ENCODE data around the gene ZNF208.

ZNF208 gene

GRCh38 chr19:21940684-21941083 is 70.1 kb downstream of the ZNF208 start:
- in situ Hi-C loops (cut with MboI; ENCODE audit: low pct_unique_long_range_greater_than_20kb, low sequenced_read_pairs, unreplicated experiment): no loop called here
- no peak for DNase-seq (ENCODE audit: low spot score)
- no peak for TF ChIP-seq CTCF (IDR thresholded peaks at IDR 0.05; ENCODE audit: extremely low read depth, insufficient read depth, missing control alignments)

GRCh38 chr19:21934593-21934992 is 76.2 kb downstream of the ZNF208 start:
- no peak for TF ChIP-seq CTCF (IDR thresholded peaks at IDR 0.05; ENCODE audit: extremely low read depth, insufficient read depth, missing control alignments)
- DNase-seq (ENCODE audit: low spot score): no peak
- in situ Hi-C loops (cut with MboI; ENCODE audit: low pct_unique_long_range_greater_than_20kb, low sequenced_read_pairs, unreplicated experiment): no loop called here

GRCh38 chr19:21934131-21934530 is 76.6 kb downstream of the ZNF208 start:
- no peak for DNase-seq (ENCODE audit: low spot score)
- TF ChIP-seq CTCF (IDR thresholded peaks at IDR 0.05; ENCODE audit: extremely low read depth, insufficient read depth, missing control alignments): no peak
- in situ Hi-C loops (cut with MboI; ENCODE audit: low pct_unique_long_range_greater_than_20kb, low sequenced_read_pairs, unreplicated experiment): no loop called here

GRCh38 chr19:21922276-21922675 is 88.5 kb downstream of the ZNF208 start:
- in situ Hi-C loops (cut with MboI; ENCODE audit: low pct_unique_long_range_greater_than_20kb, low sequenced_read_pairs, unreplicated experiment): no loop called here
- no peak for DNase-seq (ENCODE audit: low spot score)
- TF ChIP-seq CTCF (IDR thresholded peaks at IDR 0.05; ENCODE audit: extremely low read depth, insufficient read depth, missing control alignments): no peak

- in situ Hi-C loops (cut with MboI; ENCODE audit: low pct_unique_long_range_greater_than_20kb, low sequenced_read_pairs, unreplicated experiment): no loop called here
- TF ChIP-seq CTCF (IDR thresholded peaks at IDR 0.05; ENCODE audit: extremely low read depth, insufficient read depth, missing control alignments): no peak
- no peak for DNase-seq (ENCODE audit: low spot score)
These were observed 89.0 kb downstream of the ZNF208 start for GRCh38 chr19:21921691-21922180.

GRCh38 chr19:21915411-21915810 is 95.3 kb downstream of the ZNF208 start:
- DNase-seq (ENCODE audit: low spot score): no peak
- TF ChIP-seq CTCF (IDR thresholded peaks at IDR 0.05; ENCODE audit: extremely low read depth, insufficient read depth, missing control alignments): no peak
- in situ Hi-C loops (cut with MboI; ENCODE audit: low pct_unique_long_range_greater_than_20kb, low sequenced_read_pairs, unreplicated experiment): no loop called here

- TF ChIP-seq CTCF (IDR thresholded peaks at IDR 0.05; ENCODE audit: extremely low read depth, insufficient read depth, missing control alignments): peak; percentile 10
- no peak for DNase-seq (ENCODE audit: low spot score)
- in situ Hi-C loops (cut with MboI; ENCODE audit: low pct_unique_long_range_greater_than_20kb, low sequenced_read_pairs, unreplicated experiment): no loop called here
These were observed 98.1 kb downstream of the ZNF208 start for GRCh38 chr19:21912654-21913053.

Data from GM13977 (cell line).